GM12878 (cell line): ENCODE measurements around the gene RSPO4. TPM values are rescaled to one million over a fixed set of nuclear protein-coding genes. Genes with fewer than 3 reads are reported as not detected.

Source experiments
- ATAC-seq: fragments of 200-7000 bp; cut with Tn5 transposase; 3 replicates; pipeline ENCODE4 v1.9.1; 2020; ENCODE audit warnings: mild to moderate bottlenecking, moderate library complexity
- BruUV-seq: library from RNA; stranded (reverse); fragments of 400-500 nt; replicated peaks from 2 replicates; lab custom pipeline; 2021; lab: Mats Ljungman, UMichigan
- CTCF ChIA-PET: fragments of 300-600 bp; sonication (Branson Sonifier 250); formaldehyde crosslinking; extraction: SDS; loops from one replicate; lab custom pipeline; 2021; ENCODE audit warnings: inconsistent platforms; lab: Yijun Ruan, JAX
- POLR2A ChIA-PET: fragments of 350-600 bp; formaldehyde crosslinking; extraction: SDS; loops from one replicate; lab custom pipeline; 2021; ENCODE audit warnings: inconsistent platforms; lab: Charles Lee
- RAD21 ChIA-PET: fragments of 300-600 bp; sonication (Branson Sonifier 250); formaldehyde crosslinking; loops from one replicate; lab custom pipeline; 2023; ENCODE audit warnings: antibody characterized with exemption; ENCODE audit not compliant: unreplicated experiment; lab: Charles Lee
- SMC1A ChIA-PET: fragments of 300-600 bp; sonication (Branson Sonifier 250); formaldehyde crosslinking; loops from one replicate; lab custom pipeline; 2023; ENCODE audit not compliant: unreplicated experiment, uncharacterized antibody; lab: Charles Lee
- DNase-seq: peaks from one replicate; pipeline ENCODE4 v3.0.0-alpha.2; 2011; ENCODE audit warnings: low read depth, low spot score
- FAIRE-seq: peaks from 3 replicates; lab custom pipeline; 2011; peaks lifted over from hg19 to GRCh38; lab: Jason Lieb, UNC
- H2AFZ ChIP-seq: 2 replicates; pipeline ENCODE4 v1.6.0; 2011; ENCODE audit warnings: low read depth, low read length, control low read depth; ENCODE audit not compliant: control insufficient read depth
- H3K27ac ChIP-seq: 2 replicates; pipeline ENCODE4 v1.5.1; 2011; ENCODE audit warnings: control low read depth; ENCODE audit not compliant: control insufficient read depth, insufficient read depth
- H3K27me3 ChIP-seq, 2 experiments: replicated peaks in 1 of 2; 2 replicates each; pipeline versions ENCODE4 v1.6.0 to v1.6.1; 2011; ENCODE audit warnings: low read length in 1 of 2; ENCODE audit not compliant: control insufficient read depth in 2 of 2, insufficient read depth in 2 of 2
- H3K36me3 ChIP-seq, 2 experiments: 2 replicates each; pipeline ENCODE4 v1.5.1; 2011; ENCODE audit warnings: low read length in 1 of 2; ENCODE audit not compliant: control insufficient read depth in 2 of 2, insufficient read depth in 2 of 2
- H3K4me1 ChIP-seq: 2 replicates; pipeline ENCODE4 v1.6.1; 2011; ENCODE audit warnings: mild to moderate bottlenecking, low read length, moderate library complexity, mixed read lengths; ENCODE audit not compliant: control insufficient read depth, insufficient read depth
- H3K4me2 ChIP-seq: 2 replicates; pipeline ENCODE4 v1.6.0; 2011; ENCODE audit warnings: control low read depth; ENCODE audit not compliant: control insufficient read depth, insufficient read depth
- H3K4me3 ChIP-seq: fragments of 200-600 bp; sonication (generic); 2 replicates; pipeline ENCODE4 v1.5.1; 2016
- H3K79me2 ChIP-seq: 2 replicates; pipeline ENCODE4 v1.6.0; 2011; ENCODE audit warnings: low read length; ENCODE audit not compliant: control insufficient read depth, insufficient read depth
- H3K9ac ChIP-seq: 2 replicates; pipeline ENCODE4 v1.8.0; 2011; ENCODE audit warnings: low read length, control low read depth, mixed read lengths; ENCODE audit not compliant: control insufficient read depth, insufficient read depth
- H3K9me3 ChIP-seq: replicated peaks from 3 replicates; pipeline ENCODE4 v1.5.1; 2011; ENCODE audit warnings: mild to moderate bottlenecking, low read length; ENCODE audit not compliant: control insufficient read depth, insufficient read depth
- H4K20me1 ChIP-seq: 2 replicates; pipeline ENCODE4 v1.6.0; 2011; ENCODE audit not compliant: control insufficient read depth, insufficient read depth
- ASH2L ChIP-seq: fragments of 300-600, 200-600 bp; sonication (generic); IDR thresholded peaks from 2 replicates; pipeline ENCODE4 v1.6.1; 2017; ENCODE audit warnings: low read depth, mild to moderate bottlenecking, borderline replicate concordance
- CHD2 ChIP-seq: IDR thresholded peaks from 2 replicates; pipeline ENCODE4 v1.6.1; 2011; ENCODE audit warnings: low read depth, low read length, improper control_type of control experiment, borderline replicate concordance
- CREM ChIP-seq: IDR thresholded peaks from 2 replicates; pipeline ENCODE4 v1.6.1; 2014; ENCODE audit warnings: antibody characterized with exemption, low read depth
- FOXK2 ChIP-seq: fragments of 450-650 bp; IDR thresholded peaks from 2 replicates; pipeline ENCODE4 v1.6.1; 2017; ENCODE audit warnings: mild to moderate bottlenecking, moderate library complexity
- GATAD2B ChIP-seq: fragments of 450-650 bp; conservative IDR thresholded peaks from 2 replicates; pipeline ENCODE4 v1.6.1; 2017; ENCODE audit warnings: low read depth, mild to moderate bottlenecking, moderate library complexity
- HDAC2 ChIP-seq: fragments of 200-600 bp; sonication (generic); IDR thresholded peaks from 2 replicates; pipeline ENCODE4 v1.6.1; 2017
- MXI1 ChIP-seq: fragments of 150-350 bp; IDR thresholded peaks from 2 replicates; pipeline ENCODE4 v1.6.1; 2011; ENCODE audit warnings: low read depth, mild to moderate bottlenecking, inconsistent platforms, low read length, improper control_type of control experiment
- NFIC ChIP-seq: IDR thresholded peaks from 2 replicates; pipeline ENCODE4 v1.6.1; 2012; ENCODE audit warnings: low read depth, mild to moderate bottlenecking, inconsistent platforms, low read length, moderate library complexity
- POLR2AphosphoS5 ChIP-seq: IDR thresholded peaks from 2 replicates; pipeline ENCODE4 v1.6.1; 2011; ENCODE audit warnings: mild to moderate bottlenecking, low read length, inconsistent platforms
- SMARCA5 ChIP-seq: fragments of 450-650 bp; IDR thresholded peaks from 2 replicates; pipeline ENCODE4 v1.6.1; 2017; ENCODE audit warnings: mild to moderate bottlenecking
- YBX1 ChIP-seq: fragments of 450-650 bp; IDR thresholded peaks from 2 replicates; pipeline ENCODE4 v1.6.1; 2016; ENCODE audit warnings: antibody characterized with exemption
- ZNF207 ChIP-seq: fragments of 450-650 bp; IDR thresholded peaks from 2 replicates; pipeline ENCODE4 v1.6.1; 2014; ENCODE audit warnings: antibody characterized with exemption, mild to moderate bottlenecking, borderline replicate concordance
- WGBS: methylation state at CpG from one replicate; pipeline ENCODE4 v1.1.6; 2016; ENCODE audit warnings: low lambda C conversion rate; ENCODE audit not compliant: insufficient replicate concordance, insufficient coverage; ENCODE audit errors: missing lambda C conversion rate; 5-methylcytosine and 5-hydroxymethylcytosine counted together
- in situ Hi-C: fragments of 300-500 bp; cut with MboI; formaldehyde crosslinking; loops from 9 replicates; pipeline ENCODE4 v1.14.3; 2018; ENCODE audit warnings: mixed read lengths
- intact Hi-C: fragments of 100-400 bp; cut with micrococcal nuclease; formaldehyde crosslinking; loops from one replicate; pipeline ENCODE4 v1.14.2; 2022; ENCODE audit not compliant: unreplicated experiment
- polyA plus RNA-seq, 11 experiments: library from polyadenylated mRNA; depleted of rRNA in 4 of 11; unstranded in 6 of 11; stranded (reverse) in 5 of 11; fragments of >200 nt; fragmentation: Nextera tagmentation in 4 of 11; fragmentation: Illumina TruSeq in 1 of 11; extraction: Ambion mirVana in 4 of 11; extraction: Trizol in 1 of 11; gene quantifications; 1 replicate in 1 of 11; 2 replicates in 10 of 11; pipeline versions ENCODE4 v1.2.1 to v1.2.3, GENCODE V29; 2011 to 2016; ENCODE audit warnings: inconsistent platforms in 2 of 11, missing spikeins in 2 of 11, low read depth in 1 of 11
- total RNA-seq, 4 experiments: library from RNA; depleted of rRNA in 3 of 4; stranded (reverse); fragments of >200 nt in 3 of 4; fragmentation: Illumina TruSeq in 1 of 4; extraction: Trizol in 1 of 4; gene quantifications; 2 replicates each; pipeline versions ENCODE4 v1.2.1 to v1.2.3, GENCODE V29; 2013 to 2021
- TF ChIP-seq, protein P1 (sequence below): fragments of 450-650 bp; IDR thresholded peaks from 2 replicates; pipeline ENCODE4 v1.6.1; 2016; ENCODE audit warnings: mild to moderate bottlenecking
- TF ChIP-seq, protein P2 (sequence below): IDR thresholded peaks from 2 replicates; pipeline ENCODE4 v1.6.1; 2012; ENCODE audit warnings: improper control_type of control experiment, low read depth, low read length; ENCODE audit not compliant: insufficient replicate concordance
- TF ChIP-seq, protein P3 (sequence below): fragments of 450-650 bp; IDR thresholded peaks from 2 replicates; pipeline ENCODE4 v1.6.1; 2014; ENCODE audit warnings: mild to moderate bottlenecking

The RSPO4 gene
- total and polyA plus RNA-seq, 10 of the 15 experiments (the other 5 are each of a cell fraction or from before 2014, with no cell fraction given), result 0.06 TPM; not detected in 9

DNA sequence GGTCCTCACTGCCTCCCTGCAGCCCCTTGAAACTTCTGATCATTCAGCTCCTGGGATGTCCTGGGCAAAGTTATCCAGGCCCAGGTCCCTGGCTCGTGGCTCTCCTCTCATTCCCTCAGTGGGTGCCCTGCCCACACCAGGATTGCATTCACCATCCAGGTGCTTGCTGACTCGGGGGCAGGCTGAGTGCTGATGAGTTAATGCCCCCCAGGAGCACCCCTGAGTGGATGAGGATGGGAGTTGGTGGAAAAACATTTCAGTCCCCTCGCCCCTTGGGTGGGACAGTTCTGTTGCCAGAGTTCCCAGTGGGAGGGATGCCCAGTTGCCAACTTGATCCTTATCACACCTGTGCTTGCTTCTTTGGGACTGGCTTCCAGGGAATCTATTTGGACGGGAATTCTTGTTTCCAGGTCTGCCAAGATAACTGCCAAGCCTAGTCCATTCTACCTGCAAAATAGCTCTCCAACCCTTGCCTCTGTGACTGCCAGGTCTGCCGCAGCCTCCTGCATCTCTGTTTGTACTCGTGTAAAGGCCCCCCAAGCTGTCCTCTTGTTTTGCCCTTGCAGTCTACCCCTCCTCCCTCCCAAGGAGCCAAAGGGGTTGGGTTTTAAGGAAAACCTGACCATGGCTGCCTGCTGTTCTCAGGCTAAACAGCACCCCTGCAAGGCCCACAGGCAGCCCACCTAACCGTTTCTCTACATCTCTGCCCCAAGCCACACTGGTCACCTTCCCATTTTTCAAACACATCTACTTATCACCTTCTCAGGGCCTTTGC is 11.6 kb upstream of the RSPO4 start (continued):
- TF ChIP-seq POLR2AphosphoS5 (no peak), FOXK2 (no peak), NFIC (no peak), CHD2 (no peak), SMARCA5 (no peak)
- TF ChIP-seq, protein P1, sequence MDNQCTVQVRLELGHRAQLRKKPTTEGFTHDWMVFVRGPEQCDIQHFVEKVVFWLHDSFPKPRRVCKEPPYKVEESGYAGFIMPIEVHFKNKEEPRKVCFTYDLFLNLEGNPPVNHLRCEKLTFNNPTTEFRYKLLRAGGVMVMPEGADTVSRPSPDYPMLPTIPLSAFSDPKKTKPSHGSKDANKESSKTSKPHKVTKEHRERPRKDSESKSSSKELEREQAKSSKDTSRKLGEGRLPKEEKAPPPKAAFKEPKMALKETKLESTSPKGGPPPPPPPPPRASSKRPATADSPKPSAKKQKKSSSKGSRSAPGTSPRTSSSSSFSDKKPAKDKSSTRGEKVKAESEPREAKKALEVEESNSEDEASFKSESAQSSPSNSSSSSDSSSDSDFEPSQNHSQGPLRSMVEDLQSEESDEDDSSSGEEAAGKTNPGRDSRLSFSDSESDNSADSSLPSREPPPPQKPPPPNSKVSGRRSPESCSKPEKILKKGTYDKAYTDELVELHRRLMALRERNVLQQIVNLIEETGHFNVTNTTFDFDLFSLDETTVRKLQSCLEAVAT, result no peak

DNA sequence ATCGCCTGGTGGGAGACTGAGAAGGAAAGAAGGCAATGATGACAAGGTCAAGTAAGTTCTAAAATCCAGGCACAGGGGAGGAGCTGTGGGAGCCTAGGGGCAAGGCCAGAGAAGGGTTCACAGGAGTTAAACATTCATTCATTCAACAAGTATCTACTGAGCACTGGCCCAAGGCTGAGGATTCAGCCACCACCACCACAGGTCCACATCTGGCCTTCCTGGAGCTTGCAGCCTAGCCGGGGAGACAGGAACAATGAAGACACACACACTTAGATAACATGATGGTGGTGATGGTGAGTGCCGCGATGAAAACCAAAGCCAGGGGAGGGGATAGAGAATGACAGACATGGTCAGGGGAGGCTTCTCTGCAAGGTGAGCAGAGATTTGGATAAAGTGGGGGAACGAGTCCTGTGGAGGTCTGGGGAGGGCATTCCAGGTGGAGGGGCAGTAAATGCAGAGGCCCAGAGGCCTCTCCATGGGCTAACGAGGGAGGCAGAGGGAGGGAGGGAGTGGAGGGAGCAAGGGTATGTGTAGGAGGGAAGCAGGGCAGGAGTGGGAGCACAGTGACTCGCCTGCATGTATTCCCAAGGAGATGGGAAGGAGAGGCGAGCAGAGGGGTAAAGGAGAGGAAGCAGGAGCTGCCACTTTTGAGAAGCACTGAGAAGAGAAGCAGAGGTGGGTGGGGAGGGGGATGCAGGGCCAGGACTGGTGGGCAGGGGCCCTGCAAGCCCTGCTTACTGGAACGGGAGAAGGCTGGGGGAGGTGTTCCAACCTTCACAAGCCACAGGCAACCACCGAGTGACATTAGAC is 10.5 kb upstream of the RSPO4 start:
- H3K27me3 ChIP-seq, result no peaks in the 10 kb centered on the region; a peak in 2 of 4 replicates
- 32% methylated on average over 9 of the region's 10 CpGs for WGBS
- DNase-seq, result no peak
- no peak overlapping the region for H3K4me3 ChIP-seq
- no peaks in the 10 kb centered on the region for H3K9me3 ChIP-seq
- ATAC-seq, result no peak
- no peak overlapping the region for H2AFZ ChIP-seq
- POLR2A ChIA-PET, result no interaction called here
- H3K79me2 ChIP-seq, result no peaks in the 10 kb centered on the region
- H4K20me1 ChIP-seq, result no peaks in the 10 kb centered on the region
- FAIRE-seq, result no peak
- in situ Hi-C loops, result no loop called here
- H3K4me1 ChIP-seq, result peaks cover 9% of the 10 kb centered on the region
- SMC1A ChIA-PET, result no interaction called here
- no TSS peak for BruUV-seq
- CTCF ChIA-PET, result no interaction called here
- no peak overlapping the region for H3K4me2 ChIP-seq
- H3K9ac ChIP-seq, result no peak overlapping the region
- no peak overlapping the region for H3K27ac ChIP-seq
- no peaks in the 10 kb centered on the region for H3K36me3 ChIP-seq
- RAD21 ChIA-PET, result no interaction called here
- intact Hi-C loops, result no loop called here
- TF ChIP-seq GATAD2B (no peak), HDAC2 (no peak), CREM (no peak), MXI1 (no peak), ASH2L (no peak), YBX1 (no peak), ZNF207 (no peak)
- TF ChIP-seq, protein P2, sequence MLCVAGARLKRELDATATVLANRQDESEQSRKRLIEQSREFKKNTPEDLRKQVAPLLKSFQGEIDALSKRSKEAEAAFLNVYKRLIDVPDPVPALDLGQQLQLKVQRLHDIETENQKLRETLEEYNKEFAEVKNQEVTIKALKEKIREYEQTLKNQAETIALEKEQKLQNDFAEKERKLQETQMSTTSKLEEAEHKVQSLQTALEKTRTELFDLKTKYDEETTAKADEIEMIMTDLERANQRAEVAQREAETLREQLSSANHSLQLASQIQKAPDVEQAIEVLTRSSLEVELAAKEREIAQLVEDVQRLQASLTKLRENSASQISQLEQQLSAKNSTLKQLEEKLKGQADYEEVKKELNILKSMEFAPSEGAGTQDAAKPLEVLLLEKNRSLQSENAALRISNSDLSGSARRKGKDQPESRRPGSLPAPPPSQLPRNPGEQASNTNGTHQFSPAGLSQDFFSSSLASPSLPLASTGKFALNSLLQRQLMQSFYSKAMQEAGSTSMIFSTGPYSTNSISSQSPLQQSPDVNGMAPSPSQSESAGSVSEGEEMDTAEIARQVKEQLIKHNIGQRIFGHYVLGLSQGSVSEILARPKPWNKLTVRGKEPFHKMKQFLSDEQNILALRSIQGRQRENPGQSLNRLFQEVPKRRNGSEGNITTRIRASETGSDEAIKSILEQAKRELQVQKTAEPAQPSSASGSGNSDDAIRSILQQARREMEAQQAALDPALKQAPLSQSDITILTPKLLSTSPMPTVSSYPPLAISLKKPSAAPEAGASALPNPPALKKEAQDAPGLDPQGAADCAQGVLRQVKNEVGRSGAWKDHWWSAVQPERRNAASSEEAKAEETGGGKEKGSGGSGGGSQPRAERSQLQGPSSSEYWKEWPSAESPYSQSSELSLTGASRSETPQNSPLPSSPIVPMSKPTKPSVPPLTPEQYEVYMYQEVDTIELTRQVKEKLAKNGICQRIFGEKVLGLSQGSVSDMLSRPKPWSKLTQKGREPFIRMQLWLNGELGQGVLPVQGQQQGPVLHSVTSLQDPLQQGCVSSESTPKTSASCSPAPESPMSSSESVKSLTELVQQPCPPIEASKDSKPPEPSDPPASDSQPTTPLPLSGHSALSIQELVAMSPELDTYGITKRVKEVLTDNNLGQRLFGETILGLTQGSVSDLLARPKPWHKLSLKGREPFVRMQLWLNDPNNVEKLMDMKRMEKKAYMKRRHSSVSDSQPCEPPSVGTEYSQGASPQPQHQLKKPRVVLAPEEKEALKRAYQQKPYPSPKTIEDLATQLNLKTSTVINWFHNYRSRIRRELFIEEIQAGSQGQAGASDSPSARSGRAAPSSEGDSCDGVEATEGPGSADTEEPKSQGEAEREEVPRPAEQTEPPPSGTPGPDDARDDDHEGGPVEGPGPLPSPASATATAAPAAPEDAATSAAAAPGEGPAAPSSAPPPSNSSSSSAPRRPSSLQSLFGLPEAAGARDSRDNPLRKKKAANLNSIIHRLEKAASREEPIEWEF, result no peak
- TF ChIP-seq, protein P3, sequence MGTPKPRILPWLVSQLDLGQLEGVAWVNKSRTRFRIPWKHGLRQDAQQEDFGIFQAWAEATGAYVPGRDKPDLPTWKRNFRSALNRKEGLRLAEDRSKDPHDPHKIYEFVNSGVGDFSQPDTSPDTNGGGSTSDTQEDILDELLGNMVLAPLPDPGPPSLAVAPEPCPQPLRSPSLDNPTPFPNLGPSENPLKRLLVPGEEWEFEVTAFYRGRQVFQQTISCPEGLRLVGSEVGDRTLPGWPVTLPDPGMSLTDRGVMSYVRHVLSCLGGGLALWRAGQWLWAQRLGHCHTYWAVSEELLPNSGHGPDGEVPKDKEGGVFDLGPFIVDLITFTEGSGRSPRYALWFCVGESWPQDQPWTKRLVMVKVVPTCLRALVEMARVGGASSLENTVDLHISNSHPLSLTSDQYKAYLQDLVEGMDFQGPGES, result no peak
